T-helper 1 cell treated with Interleukin-12 subunit alpha and Interleukin-12 subunit beta and Interleukin-4 antibody, amounts not matched to agents 30 ng/mL and 1 ng/mL, for 36 hours (primary cell): ENCODE measurements around the gene BCL11A. TPM values are rescaled to one million over a fixed set of nuclear protein-coding genes. Genes with fewer than 3 reads are reported as not detected.

ENCODE experiments used
- intact Hi-C: fragments of 100-400 bp; cut with micrococcal nuclease; formaldehyde crosslinking; loops from one replicate; pipeline ENCODE4 v1.15.1; 2024
- total RNA-seq: library from RNA; stranded (reverse); gene quantifications from 2 replicates; pipeline ENCODE4 v1.2.3, GENCODE V29; 2022

BCL11A gene
- total RNA-seq, 1 donor from 2014 or later, result not detected

- intact Hi-C loops, result no loop called here
Observed at GRCh38 chr2:60410456-60411146, 142.9 kb downstream of the BCL11A start.

- intact Hi-C loops, result no loop called here
Observed at GRCh38 chr2:60409531-60409871, 144.0 kb downstream of the BCL11A start.

- intact Hi-C loops, result no loop called here
Observed at GRCh38 chr2:60408811-60409530, 144.5 kb downstream of the BCL11A start.

GRCh38 chr2:60408207-60408606 lies 145.2 kb downstream of the BCL11A start:
- intact Hi-C loops, result no loop called here

GRCh38 chr2:60407398-60407797 lies 146.1 kb downstream of the BCL11A start:
- intact Hi-C loops, result no loop called here

- intact Hi-C loops, result no loop called here
Observed at GRCh38 chr2:60406192-60406591, 147.3 kb downstream of the BCL11A start.

- intact Hi-C loops, result no loop called here
Observed at GRCh38 chr2:60405271-60405919, 148.1 kb downstream of the BCL11A start.

Other genes starting within 250 kb of the BCL11A start
- 21.8 and 21.9 TPM in 2 replicates for gene PAPOLG, start 202.6 kb upstream of the BCL11A start, total RNA-seq